DMS79 treated with DMSO at 0.1 percent for 48 hours (cell line): ENCODE measurements around the gene CEP68.
A peak's percentile ranks its signal among the peaks of the same experiment; 100 is the strongest.
"Not testable (repeated sequence)": the region's sequence is repeated elsewhere in the genome, so short reads cannot be mapped to it uniquely, and the experiment has no call there.

Source experiments
- DNase-seq: peaks from one replicate; lab custom pipeline; 2025; lab: John Stamatoyannopoulos, UW

The CEP68 gene

GRCh38 chr2:65079017-65079416, 22.8 kb downstream of the CEP68 start:
- no peak for DNase-seq

DNA sequence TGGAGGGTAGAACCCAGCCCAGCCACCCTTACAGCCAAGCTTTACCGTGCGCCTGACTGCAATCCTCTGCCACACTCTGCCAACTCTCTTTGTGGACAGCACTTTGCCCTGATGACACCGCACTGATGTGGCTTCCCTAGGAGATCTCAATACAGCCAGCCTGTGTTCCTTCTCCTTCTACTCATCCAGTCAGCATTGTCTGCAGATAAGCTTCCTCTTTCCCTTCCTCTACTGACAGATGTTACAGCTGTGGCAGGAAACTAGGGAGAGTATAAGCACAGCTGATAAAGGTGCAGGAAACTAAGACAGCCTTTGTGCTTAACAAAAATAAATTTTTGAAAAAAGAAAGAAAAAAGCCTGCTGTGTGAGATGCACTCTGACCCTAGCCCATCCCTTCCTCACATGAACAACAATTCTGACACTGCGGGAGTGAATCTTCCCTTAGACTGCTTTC, 25.0 kb downstream of the CEP68 start:
- DNase-seq: no peak

DNA sequence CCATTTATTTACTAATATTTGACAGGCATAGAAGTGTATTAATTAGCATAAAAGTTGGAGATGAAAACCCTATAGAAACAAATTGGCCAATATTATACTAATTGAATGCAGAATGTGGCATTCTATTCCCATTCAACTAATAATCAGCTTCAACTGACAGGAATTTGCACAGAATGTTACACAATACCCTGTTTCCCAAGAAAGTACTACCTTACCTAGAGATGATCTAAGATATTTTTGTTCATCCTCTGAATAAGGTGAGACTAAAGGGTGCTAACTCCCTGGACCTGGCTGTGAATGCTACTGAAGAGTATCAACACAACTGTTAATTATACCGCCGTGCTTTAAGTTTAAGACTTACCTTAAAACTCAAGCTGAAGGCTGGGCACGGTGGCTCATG, 28.9 kb downstream of the CEP68 start:
- no peak for DNase-seq

- no peak for DNase-seq
These were observed 36.6 kb downstream of the CEP68 start for GRCh38 chr2:65092791-65093190.

GRCh38 chr2:65093211-65093610, 37.0 kb downstream of the CEP68 start:
- no peak for DNase-seq

- no peak for DNase-seq
These were observed 40.7 kb downstream of the CEP68 start for GRCh38 chr2:65096948-65097347.

DNA sequence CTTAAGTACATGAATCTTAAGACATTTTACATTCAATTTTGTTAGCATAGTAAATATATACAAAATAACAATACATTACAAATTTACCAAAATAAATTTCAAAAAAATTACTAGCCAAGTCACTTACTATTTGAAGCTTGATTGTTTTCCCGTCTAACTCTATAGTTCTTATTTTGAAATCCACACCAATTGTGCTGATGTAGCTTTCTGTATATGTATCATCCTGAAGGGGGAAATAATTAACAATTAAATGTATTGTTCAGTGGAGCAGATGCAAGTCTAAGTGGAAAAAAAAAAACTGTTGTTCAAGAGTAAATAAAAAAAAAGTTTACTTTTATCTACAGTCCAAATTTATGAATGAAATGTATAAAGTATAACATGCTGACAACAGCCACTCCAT, 41.6 kb downstream of the CEP68 start:
- DNase-seq: no peak

- no peak for DNase-seq
These were observed 42.5 kb downstream of the CEP68 start for GRCh38 chr2:65098741-65099140.

GRCh38 chr2:65101071-65101470, 44.9 kb downstream of the CEP68 start:
- no peak for DNase-seq

DNA sequence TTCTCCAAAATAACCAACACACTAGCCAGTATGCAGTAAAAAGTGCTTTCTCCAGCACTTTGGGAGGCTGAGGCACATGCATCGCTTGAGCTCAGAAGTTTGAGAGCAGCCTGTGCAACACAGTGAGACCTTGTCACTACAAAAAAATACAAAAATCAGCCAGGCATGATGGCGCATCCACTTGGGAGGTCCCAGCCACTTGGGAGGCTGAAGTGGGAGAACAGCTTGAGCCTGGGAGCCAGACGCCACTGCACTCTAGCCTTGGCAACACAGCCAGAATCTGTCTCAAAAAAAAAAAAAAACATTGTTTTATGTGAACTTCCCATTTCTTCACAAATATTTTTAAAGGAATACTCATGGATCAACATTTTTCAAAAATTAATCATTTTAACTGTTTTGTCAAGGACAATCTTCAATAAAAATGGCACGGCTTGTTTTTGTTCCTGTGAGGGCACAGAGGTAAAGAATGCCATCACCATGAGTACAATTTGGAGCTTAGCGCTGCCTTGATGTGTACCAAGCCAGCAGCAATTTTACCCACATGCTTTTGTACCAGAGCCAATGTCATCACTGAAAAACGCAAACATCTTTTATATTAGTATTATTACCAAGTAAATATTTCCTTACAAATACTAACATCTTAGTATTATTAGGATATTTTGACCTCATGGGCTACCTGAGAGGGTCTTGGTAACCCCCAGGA, 46.9 kb downstream of the CEP68 start:
- peak; percentile 93 for DNase-seq

DNA sequence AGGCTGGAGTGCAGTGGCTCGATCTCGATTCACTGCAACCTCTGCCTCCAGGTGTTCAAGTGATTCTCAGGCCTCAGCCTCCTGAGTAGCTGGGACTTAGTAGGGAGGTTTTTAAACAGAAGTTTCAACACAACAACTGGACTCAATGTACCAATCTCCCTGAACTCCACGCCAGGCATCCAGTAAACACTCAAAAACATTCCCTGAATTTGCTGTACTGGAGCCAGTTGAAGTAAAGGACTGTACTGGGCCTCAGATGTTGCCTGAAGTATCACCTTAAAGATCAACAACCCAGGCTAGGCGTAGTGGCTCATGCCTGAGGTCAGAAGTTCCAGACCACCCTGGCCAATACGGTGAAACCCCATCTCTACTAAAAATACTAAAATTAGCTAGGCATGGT, 51.3 kb downstream of the CEP68 start:
- DNase-seq: no peak

GRCh38 chr2:65108780-65109179, 52.6 kb downstream of the CEP68 start:
- DNase-seq: no peak

- no peak for DNase-seq
These were observed 56.4 kb downstream of the CEP68 start for GRCh38 chr2:65112633-65113032.

GRCh38 chr2:65113229-65113628, 57.0 kb downstream of the CEP68 start:
- no peak for DNase-seq

GRCh38 chr2:65113816-65114215, 57.6 kb downstream of the CEP68 start:
- DNase-seq: no peak

GRCh38 chr2:65114921-65115320, 58.7 kb downstream of the CEP68 start:
- DNase-seq: no peak

GRCh38 chr2:65116645-65117044, 60.4 kb downstream of the CEP68 start:
- no peak for DNase-seq

DNA sequence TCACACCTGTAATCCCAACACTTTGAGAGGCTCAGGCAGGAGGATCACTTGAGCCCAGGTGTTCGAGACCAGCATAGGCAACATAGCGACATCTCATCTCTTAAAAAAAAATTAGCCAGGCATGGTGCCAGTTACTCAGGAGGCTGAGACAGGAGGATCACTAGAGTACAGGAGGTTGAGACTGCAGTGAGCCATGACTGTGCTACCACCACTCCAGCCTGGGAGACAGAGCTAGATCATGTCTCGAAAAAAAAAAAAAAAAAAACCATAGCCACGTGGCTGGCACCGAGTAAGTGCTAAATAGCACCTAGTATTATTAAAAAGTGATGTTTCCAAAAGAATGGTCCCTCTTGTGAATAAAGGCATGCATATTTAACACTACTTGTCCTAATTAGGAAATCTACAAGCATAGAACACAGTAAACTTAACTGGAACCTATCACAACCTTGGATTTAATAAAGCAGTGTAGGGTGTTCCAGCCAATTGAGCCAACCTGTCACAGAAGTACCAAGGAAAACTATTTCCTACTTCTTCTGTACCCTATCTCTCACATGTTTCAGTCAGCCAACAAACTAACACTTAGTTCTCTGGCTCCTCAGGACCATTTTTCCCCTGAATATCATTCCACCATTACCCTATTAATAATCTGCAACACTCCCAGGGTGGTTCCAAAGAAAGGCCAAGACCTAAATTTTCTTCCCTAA, 64.9 kb downstream of the CEP68 start:
- DNase-seq: peak; percentile 24

- DNase-seq: no peak
These were observed 66.1 kb downstream of the CEP68 start for GRCh38 chr2:65122313-65122712.

GRCh38 chr2:65125457-65125856, 69.2 kb downstream of the CEP68 start:
- not testable (repeated sequence) for DNase-seq

DNA sequence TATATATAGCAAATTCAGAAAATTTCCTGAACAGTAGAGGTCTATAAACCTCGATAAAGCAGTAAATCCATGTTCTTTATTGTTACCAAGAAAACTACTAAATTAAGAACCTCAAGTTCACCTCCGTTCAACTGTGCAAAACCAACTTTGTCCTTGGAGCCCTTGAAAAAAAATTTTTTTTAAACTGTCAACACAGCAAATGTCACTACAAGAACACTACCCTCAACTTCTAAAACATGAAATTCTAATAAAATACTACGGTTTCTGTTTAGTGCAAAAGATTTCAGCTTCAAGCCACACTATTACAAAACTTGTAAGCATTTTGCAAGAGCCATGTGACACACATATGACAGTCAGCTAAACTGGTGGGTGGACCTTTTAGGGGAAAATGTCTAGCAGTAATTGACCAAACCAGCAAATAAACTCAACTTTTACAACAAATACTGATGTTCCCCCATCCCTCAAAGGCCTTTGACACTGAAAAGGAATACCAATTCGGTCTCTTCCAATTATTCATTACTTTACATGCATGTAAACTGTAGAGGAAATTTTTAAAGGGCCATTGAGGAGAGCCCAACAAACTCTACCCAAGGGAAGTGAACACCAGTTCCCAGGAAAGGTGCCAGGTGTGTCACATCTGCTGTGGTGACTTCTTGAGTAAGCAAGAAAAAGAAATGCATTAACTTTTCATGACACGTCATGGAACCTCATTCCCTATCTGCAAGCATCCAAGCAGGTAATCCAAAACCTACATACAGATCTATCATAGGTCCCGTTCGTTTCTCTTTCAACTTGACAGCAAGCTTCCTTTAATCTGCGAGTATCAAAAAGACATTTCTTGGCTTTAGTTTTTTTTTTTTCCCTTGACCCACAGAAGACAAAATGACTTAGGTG, 72.3 kb downstream of the CEP68 start:
- DNase-seq: no peak

DNA sequence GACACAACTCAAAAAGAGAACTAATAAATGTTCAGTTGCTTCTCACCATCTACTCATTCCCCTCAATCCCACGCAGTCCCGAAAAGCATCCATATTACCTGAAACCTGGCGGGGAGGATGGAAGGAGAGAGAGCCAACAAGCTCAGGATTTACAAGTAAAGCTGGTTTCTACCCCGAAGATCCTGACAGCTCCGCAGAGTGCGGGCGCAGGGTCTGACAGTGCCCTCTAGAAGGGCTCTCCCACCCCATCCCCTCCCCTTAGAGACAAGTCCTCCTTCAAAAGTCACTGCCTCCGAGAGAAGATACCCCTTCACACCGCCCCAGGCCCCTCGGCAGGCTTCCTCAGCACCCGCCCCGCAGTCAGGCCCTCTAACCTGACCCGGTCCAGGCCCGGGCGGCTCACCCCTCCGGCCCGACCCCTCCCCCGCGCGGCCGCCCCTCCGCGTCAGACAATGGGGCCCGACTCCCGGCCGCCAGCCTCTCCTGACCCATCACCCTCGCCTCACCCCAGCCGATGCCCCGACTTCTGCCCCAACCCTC, 73.1 kb downstream of the CEP68 start:
- DNase-seq: no peak
